Head of caudate nucleus (tissue), 42 donors: ENCODE data around the gene TTLL1.
"Not testable (repeated sequence)": the region's sequence is repeated elsewhere in the genome, so short reads cannot be mapped to it uniquely, and the experiment has no call there.

ENCODE experiments used
- DNase-seq, 42 donors: peaks; one replicate each; pipeline versions ENCODE4 v3.0.0 to v3.0.0-alpha.2; 2020 to 2021; ENCODE audit warnings: mixed read lengths in 7 of 42
- intact Hi-C: fragments of 100-400 bp; cut with DNase I; formaldehyde crosslinking; loops from one replicate; pipeline ENCODE4 v1.15.0; 2022

TTLL1 gene

DNA sequence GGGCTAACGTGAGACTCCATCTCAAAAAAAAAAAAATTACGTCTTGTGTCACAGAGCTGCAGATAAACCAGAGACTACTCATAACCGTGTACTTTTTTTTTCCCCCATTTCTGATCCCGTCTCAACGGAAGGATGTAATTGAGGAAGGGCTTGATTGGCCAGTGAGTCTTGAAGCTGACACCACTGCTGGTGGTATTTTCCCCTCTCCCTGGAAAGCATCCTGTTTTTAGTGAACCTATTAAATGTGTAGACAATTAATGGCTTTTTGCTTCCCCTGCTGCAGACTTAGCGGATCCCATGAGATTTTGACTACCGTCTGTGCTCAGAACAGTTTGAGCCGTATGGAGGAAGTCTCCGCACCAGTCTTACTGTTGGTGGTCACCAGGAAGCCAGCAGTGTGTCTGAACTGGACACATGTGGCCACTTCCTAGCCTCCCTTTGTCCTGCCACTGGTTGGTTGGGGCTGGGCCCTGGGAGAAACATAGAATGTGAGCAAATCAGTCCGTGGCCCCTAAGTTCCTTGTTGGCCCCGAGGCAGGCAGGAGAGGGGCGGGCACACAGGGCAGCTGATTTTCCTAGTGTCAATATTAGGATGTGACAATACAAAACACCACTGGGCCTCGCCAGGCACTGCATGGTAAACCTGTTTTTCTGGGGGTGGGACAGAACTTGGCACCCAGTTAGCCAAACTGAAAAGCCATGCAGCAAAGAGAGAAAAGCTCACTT is 24.5 kb upstream of the TTLL1 start:
- intact Hi-C loops, result no loop called here
- no peak for DNase-seq

- intact Hi-C loops, result no loop called here
- peak in 2 of 42 donors; percentile 11 to 21 for DNase-seq
Measured at GRCh38 chr22:43110927-43111623, 21.9 kb upstream of the TTLL1 start.

GRCh38 chr22:43110444-43110926 is 21.3 kb upstream of the TTLL1 start, which contains the start of gene BIK:
Gene BIK (plus strand): TSS chr22:43110750. CDS start chr22:43124023, 13,273 bp downstream.
- DNase-seq, result peak in 24 of 42 donors; percentile 12 to 65 (median 25)
- intact Hi-C loops, result no loop called here

DNA sequence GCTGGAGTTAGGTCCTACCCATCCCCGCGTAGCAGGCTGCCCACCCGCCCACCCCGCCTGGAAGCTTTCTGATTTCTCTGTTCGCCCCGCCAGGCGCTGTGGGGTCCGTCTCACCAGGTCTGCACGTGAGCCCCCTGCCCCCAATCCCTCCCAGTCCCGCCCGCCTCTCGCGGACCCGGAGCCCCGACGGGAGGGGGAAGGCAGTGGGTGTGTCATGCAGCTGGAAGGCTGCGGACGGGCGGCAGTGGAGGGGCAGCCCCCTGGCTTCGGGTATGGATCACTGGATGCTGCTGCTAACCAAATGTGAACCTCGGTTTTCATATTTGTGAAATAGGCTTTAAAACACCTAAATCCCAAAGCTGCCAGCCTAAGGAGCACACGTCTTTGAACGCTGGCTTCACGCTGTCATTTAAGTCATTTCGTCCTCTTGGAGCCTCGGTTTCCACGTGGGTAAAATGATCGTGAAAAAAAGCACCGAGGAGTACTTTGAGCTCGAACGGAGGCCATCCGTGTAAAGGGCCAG is 20.8 kb upstream of the TTLL1 start:
- DNase-seq, result no peak
- intact Hi-C loops, result no loop called here

GRCh38 chr22:43109511-43109910 is 20.3 kb upstream of the TTLL1 start:
- no peak for DNase-seq
- intact Hi-C loops, result no loop called here

DNA sequence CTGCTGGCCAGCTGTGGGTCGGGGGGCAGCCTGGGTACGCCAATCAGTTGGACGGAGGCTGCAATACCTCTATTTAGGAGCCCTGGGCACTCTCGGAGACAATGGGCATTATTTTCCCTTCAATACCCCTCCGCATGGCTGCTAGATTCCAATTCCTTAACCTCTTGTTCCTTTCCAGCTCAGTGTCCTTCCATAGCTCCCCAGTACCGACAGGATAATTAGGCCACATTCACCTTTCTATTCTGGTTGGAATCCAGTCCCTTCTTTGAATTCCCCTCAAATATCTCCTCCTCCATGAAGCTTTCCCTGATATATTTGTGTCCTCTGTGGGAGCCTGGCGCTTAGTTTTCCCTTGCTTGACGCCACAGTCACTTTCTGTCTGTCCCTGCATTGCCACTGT is 17.1 kb upstream of the TTLL1 start:
- intact Hi-C loops, result no loop called here
- DNase-seq, result no peak

DNA sequence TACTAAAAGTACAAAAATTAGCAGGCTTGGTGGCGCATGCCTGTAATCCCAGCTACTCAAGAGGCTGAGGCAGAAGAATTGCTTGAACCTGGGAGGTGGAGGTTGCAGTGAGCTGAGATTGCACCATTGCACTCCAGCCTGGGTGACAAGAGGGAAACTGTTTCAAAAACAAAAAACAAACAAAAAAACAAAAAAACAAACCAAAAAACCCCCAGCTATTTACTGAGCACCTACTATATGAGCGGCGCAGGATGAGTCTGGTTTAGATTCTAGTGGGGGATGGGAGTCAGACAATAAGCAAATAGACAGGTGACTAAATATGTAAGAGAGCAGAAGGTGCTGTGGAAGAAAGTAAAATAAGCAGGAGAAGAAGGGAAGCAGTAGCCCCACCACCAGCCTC is 15.8 kb upstream of the TTLL1 start:
- intact Hi-C loops, DNase-seq: not testable (repeated sequence)

DNA sequence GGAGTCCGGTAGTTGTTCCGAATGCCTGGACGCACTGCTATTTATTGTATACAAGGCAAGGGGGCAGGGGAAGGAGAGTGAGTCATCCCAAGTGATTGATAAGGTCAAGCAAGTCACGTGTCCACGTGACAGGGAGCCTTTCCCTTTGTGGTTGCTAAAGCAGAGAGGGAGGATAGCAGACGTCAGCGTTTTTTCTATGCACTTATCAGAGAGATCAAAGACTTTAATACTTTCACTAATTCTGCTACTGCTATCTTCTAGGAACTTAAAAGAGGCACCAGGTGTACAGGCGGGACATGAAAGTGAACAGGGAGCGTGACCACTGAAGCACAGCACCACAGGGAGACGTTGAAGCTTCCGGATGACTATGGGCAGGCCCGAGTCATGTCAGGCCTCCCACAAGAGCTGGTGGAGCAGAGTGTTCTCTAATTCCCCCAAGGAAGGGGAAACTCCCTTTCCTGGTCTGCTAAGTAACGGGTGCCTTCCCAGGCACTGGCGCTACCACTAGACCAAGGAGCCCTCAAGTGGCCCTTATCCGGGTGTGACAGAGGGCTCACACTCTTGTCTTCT is 14.9 kb upstream of the TTLL1 start:
- DNase-seq, intact Hi-C loops: not testable (repeated sequence)

DNA sequence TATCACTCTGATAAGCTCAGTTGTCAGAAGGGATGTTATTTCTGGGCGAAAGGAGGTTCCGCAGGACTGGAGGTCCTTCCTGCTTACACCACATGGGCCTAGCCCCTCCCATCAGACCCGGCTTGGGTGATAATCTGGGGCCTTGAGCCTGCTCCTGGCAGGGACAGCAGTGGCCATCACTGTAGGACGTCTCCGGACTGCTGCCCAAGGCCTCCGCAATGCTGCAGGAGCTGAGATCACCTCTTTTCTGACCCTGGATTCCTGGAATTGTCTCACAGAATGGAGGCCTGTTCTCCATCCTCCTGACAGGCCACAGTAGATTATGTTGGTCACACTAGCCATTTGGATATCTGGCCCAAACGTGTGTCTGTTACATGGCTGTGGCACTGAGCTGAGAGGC is 12.1 kb upstream of the TTLL1 start:
- DNase-seq, result no peak
- intact Hi-C loops, result no loop called here

DNA sequence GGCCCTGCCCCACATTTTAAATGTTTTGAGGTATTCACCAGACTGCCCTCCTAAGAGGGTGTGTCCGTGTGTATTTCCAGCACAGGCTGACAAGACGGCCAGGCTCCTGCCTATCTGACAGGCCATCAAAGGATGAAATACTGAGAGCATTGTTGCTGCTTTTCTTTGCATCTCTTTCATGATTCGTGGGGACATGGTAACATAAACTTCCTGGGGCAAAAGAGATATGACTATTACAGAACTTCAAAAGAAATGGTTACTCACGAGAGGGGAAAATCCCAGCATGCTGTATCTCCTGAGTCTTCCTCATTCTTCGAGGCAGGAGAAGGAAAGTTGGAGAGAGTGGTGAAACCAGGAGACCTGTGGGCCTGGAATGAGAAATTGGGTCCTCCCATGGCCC is 11.0 kb upstream of the TTLL1 start:
- DNase-seq, result no peak
- intact Hi-C loops, result no loop called here

DNA sequence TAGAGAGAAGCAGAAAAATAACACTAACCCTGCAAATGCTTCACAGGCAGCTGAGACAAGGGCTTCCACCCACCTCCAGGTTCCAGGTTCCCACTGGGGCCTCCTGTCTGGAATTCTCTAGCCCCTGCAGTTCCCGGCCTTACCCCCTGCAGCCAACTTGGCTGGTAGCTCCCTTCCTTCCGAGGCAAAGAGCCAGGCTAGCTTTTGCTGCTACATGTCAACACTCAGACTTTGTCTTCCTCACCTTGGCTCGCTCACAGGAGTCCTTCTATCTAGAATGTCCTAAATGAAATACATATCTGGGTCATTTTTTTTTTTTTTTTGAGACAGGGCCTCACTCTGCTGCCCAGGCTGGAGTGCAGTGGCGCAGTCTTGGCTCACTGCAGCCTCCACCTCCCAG is 9.9 kb upstream of the TTLL1 start:
- DNase-seq, result no peak
- intact Hi-C loops, result no loop called here

GRCh38 chr22:43098356-43098755 is 9.2 kb upstream of the TTLL1 start:
- intact Hi-C loops, result no loop called here
- DNase-seq, result no peak

- intact Hi-C loops, result no loop called here
- no peak for DNase-seq
Measured at GRCh38 chr22:43096420-43096819, 7.2 kb upstream of the TTLL1 start.

DNA sequence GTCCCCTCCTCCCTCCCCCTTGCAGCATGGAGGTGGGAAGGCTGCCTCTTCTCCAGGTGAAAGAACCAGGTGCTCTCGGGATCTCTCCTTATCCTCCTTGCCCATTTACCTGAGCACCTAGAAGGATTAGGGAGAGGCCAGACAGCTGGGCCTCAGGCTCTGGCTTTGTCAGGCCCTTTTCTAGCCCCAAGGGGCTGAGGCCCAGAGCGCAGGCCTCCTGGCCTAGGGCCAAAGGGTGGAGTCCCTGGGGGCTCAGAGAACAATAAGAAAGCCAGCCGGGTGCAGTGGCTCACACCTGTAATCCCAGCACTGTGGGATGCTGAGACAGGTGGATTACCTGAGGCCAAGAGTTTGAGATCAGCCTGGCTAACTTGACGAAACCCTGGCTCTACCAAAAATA is 5.4 kb upstream of the TTLL1 start:
- intact Hi-C loops, result no loop called here

GRCh38 chr22:43094085-43094484 is 4.9 kb upstream of the TTLL1 start:
- intact Hi-C loops, result no loop called here
- no peak for DNase-seq

More for the DNA sequence above, 5.4 kb upstream of the TTLL1 start:
- no peak for DNase-seq

GRCh38 chr22:43092085-43092484 is 2.9 kb upstream of the TTLL1 start:
- intact Hi-C loops, result no loop called here

GRCh38 chr22:43090130-43090789 is 1.1 kb upstream of the TTLL1 start:
- peak in 40 of 42 donors; percentile 12 to 83 (median 54) for DNase-seq
- intact Hi-C loops, result no loop called here

More at GRCh38 chr22:43092085-43092484, 2.9 kb upstream of the TTLL1 start:
- DNase-seq, result no peak

DNA sequence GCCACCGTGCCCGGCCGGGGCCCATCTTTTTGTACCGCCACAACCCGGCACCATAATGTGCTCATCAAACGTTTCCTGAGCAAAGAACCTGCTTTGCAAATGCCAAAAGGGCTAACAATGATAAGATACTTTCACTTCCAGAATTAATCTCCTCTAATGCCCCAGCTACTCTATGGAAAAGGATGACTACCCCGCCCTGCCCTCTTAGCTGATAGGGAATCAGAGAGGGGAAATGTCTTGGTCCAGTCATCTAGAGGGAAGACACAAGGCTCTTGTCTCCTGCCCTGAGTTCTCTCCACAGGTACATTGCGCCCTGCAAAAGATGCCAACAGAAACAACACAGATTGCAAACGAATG is 586 bp downstream of the TTLL1 start:
- DNase-seq, result peak in 1 of 42 donors; percentile 38
- intact Hi-C loops, result no loop called here
